NCI-H2029 treated with DMSO at 0.1 percent for 48 hours (cell line): ENCODE measurements around the gene CCKAR.

Experiments
- DNase-seq: peaks from one replicate; lab custom pipeline; 2025; lab: John Stamatoyannopoulos, UW

Gene CCKAR

DNA sequence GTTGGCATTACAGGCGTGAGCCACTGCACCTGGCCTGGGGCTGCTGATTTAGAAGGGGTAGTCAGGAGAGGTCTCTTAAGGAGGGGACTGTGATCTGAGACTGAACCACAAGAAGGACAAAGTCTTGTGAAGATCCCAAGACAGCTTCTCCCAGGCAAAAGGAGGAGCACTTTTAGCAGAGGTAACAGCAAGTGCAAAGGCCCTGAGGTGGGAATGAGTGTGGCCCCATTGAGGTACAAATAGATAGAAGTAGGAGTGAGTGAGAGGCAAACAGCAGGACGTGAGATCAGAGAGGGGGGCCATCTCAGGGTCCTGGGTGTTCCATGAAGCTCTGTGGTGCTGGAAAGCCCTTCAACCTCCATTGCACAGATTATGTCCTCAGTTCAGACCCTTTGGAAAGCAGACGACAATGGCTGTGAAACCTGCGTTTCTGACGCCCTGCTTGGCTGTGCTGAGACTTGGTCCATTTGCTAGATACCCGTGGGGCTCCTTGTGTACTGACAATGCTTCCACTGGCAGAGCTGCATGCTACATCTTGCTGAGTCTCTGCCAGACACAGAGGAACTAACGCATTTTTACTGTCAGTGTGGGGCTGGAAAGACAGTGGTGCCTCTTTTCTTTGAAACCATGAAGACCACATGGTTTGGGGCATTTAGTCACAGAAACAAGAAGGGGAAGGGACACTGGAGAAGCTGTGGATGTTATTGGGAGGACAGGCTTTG lies 1.3 kb upstream of the CCKAR start:
- no peak for DNase-seq

- DNase-seq: no peak
Observed at GRCh38 chr4:26490960-26491284, 638 bp upstream of the CCKAR start.

DNA sequence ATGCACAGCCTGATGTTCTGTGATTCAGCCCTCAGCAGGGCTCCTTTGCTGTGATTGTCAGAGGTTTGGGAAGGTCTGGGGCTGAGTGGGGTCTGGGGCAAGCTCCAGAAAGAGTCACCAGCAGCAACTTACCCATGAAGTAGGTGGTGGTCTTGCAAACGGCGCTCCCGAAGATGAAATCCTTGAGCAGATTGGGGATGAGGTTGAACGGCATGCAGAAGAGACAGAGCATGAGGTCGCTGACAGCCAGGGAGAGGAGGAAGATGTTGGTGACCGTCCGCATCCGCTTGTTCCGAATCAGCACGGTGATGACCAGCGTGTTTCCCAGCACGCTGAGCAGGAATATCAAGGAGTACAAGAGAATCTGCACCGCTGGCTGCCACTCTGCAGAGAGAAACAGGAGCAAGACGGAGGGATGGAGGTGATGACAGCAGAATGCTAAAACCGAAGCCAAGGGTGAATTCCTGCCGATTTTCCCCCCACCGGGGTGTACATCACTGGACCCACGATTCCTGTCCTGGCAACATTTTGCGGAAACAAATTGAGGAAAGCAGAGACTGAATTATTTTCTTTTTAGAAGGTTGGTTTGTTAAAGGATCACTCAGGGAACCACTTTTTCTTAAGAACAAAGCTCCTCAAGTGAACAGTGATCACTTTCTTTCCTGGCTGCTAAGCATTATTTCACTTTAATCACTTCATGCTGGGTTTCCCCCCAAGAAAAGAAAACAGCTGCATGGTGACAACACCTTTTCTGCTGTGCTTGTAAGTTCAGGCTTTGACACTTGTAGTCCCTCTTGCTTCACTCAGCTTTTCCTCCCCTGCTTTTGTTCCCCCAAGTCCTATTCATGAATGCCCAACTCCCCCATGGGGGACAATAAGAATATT lies 941 bp downstream of the CCKAR start:
- no peak for DNase-seq

DNA sequence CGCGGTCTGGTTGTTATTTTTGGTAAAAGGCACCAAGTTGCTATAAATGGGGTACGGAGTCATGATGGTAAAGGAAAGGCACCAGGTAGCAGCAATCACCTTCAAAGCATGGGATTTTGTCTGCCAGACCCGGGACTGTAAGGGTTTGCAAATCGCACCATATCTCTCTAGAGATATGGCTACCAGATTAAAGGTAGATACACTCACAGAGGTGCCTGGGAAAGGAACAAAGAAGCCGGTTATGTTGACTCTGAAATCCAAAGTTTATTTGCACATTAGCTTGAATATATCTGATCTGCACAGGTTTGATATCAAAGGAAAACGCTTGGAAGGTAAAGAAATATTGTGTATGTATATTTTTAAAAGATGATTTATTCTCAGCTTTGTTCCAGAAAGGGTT lies 4.6 kb downstream of the CCKAR start:
- no peak for DNase-seq

DNA sequence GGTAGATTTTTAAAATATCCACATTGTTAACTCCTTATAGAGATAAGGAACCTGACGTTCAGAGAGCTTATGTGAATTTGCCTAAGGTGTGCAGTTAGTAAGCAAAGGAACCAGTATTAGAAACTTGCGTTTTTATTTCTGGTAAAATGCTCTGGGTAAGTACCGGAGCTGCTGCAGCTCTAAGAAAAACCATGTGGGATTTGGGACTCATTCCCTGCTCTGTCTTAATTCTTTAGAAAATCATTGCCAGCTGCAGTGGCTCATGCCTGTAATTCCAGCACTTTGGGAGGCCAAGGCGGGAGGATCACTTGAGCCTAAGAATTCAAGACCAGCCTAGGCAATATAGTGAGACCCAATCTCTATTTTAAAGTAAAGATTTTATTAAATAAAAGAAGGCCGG lies 5.8 kb downstream of the CCKAR start:
- DNase-seq: no peak

- no peak for DNase-seq
Observed at GRCh38 chr4:26484032-26484515, 6.2 kb downstream of the CCKAR start.

- DNase-seq: no peak
Observed at GRCh38 chr4:26482508-26483462, 7.5 kb downstream of the CCKAR start.

DNA sequence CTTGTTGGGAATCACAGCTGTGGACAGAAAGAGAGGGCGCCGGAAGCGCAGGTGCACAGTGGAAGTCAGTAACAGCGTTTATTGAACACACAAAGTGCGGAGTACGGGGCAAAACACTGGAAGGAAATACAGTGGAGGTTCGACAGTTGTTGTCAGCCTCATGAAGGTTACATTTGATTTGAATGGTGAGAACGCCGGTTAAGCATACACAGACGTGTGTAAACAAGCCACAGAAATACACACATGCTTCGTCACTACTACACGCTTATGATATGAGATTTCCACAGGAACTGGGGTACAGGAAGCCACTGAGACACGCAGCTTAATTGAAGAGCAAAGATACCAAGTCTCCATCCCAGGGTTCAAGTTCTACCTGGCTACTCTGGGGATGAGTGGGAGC lies 12.0 kb downstream of the CCKAR start:
- DNase-seq: no peak

DNA sequence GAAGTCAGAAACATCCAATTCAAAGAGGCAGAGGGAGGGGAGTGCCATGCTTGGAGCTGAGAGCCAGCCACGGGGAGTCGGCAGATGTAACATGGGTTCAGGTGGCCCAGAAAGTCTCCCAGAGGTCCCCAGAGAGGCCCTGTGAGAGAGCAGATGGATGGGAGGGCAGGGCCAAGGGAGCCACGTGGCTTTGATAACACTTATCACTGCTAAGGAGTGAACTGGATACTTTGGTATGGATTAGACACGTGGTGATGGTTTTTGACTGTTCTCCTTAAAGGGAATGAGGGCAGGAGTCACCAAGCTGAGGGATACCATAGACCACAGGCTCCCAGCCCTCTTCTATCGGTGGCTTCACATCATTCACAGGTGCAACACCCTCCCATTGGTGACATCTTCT lies 13.7 kb downstream of the CCKAR start:
- DNase-seq: no peak

GRCh38 chr4:26475716-26476115 lies 14.6 kb downstream of the CCKAR start:
- DNase-seq: no peak

GRCh38 chr4:26474551-26474950 lies 15.7 kb downstream of the CCKAR start:
- DNase-seq: no peak

- DNase-seq: no peak
Observed at GRCh38 chr4:26473893-26474292, 16.4 kb downstream of the CCKAR start.

GRCh38 chr4:26471890-26472289 lies 18.4 kb downstream of the CCKAR start:
- no peak for DNase-seq

- DNase-seq: no peak
Observed at GRCh38 chr4:26468977-26469376, 21.3 kb downstream of the CCKAR start.

- no peak for DNase-seq
Observed at GRCh38 chr4:26468283-26468949, 21.9 kb downstream of the CCKAR start.

- DNase-seq: no peak
Observed at GRCh38 chr4:26467724-26468123, 22.6 kb downstream of the CCKAR start.

GRCh38 chr4:26466578-26467270 lies 23.6 kb downstream of the CCKAR start:
- DNase-seq: no peak

- no peak for DNase-seq
Observed at GRCh38 chr4:26464420-26465095, 25.7 kb downstream of the CCKAR start.

DNA sequence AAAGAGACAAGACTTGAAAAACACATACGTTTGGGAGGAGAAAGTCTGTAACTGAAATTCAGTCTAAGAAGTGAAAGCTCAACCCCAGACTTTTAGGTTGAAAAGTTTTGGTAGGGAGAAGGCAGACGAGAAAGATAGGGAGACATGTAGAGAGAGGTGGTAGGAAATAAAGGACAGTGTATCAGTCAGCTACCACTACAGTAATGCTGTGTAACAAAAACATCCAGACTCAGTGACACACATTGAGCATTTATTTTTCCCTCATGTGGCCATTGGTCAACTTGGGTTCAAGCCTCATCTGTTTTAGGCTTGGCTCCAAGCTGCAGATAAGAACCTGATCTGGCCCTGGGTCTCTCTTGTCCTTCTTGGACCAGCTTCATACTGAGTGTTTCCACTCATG lies 26.9 kb downstream of the CCKAR start:
- DNase-seq: no peak

DNA sequence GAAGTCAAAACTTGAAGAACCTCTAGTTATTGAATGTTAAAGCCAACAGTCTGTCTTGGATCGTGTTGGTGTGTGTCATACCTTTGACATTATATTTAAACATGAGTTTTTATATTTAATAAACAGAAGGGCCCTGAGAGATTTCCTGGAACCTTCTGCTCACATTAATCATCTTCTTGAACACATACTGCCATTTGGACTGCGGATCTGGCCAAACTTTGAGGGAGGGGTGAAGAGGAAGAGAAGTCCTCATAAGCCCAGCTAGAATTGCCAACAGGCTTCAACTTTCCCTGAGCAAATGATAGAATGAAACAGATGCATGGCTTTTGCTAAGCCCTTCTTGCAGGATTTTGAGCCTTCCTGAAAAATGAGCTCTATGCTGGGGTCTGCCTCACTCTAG lies 27.4 kb downstream of the CCKAR start:
- no peak for DNase-seq
